Breast epithelium (tissue), 3 donors: ENCODE results near the gene YJEFN3.

Experiments
- POLR2AphosphoS5 ChIP-seq, 3 donors: sonication (generic); formaldehyde crosslinking; IDR thresholded peaks; one replicate each; pipeline ENCODE4 v1.6.1; 2017; ENCODE audit warnings: antibody characterized with exemption in 3 of 3
- TF ChIP-seq, protein P1 (sequence below), 3 donors: fragments of 450-650 bp; IDR thresholded peaks; one replicate each; pipeline ENCODE4 v1.5.1; 2016 to 2017; ENCODE audit warnings: antibody characterized with exemption in 3 of 3, mild to moderate bottlenecking in 3 of 3, moderate library complexity in 3 of 3

DNA sequence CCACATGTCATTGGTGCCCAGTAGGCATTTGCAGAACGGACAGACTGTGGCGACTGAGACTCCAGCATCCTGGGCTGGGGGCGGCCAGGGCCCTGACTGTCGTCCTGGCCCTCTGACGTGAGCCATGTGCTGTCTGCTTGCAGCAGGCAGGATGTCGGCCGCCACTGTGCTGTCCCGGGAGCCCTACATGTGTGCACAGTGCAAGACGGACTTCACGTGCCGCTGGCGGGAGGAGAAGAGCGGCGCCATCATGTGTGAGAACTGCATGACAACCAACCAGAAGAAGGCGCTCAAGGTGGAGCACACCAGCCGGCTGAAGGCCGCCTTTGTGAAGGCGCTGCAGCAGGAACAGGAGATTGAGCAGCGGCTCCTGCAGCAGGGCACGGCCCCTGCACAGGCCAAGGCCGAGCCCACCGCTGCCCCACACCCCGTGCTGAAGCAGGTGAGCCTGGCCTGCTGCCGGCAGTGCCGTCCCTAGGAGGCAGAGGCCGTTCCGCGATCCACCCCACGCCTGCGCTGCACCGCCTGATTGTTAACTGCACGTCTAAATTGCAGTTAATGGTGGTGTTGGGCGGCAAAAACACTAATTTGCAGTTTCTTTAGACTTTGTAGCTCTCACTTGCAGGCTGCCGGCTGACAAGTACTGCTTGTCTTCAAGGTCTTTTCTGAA, 27.6 kb upstream of the YJEFN3 start:
- TF ChIP-seq, protein P1, sequence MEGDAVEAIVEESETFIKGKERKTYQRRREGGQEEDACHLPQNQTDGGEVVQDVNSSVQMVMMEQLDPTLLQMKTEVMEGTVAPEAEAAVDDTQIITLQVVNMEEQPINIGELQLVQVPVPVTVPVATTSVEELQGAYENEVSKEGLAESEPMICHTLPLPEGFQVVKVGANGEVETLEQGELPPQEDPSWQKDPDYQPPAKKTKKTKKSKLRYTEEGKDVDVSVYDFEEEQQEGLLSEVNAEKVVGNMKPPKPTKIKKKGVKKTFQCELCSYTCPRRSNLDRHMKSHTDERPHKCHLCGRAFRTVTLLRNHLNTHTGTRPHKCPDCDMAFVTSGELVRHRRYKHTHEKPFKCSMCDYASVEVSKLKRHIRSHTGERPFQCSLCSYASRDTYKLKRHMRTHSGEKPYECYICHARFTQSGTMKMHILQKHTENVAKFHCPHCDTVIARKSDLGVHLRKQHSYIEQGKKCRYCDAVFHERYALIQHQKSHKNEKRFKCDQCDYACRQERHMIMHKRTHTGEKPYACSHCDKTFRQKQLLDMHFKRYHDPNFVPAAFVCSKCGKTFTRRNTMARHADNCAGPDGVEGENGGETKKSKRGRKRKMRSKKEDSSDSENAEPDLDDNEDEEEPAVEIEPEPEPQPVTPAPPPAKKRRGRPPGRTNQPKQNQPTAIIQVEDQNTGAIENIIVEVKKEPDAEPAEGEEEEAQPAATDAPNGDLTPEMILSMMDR (IDR thresholded peaks at IDR 0.05): no peak
- TF ChIP-seq POLR2AphosphoS5 (IDR thresholded peaks at IDR 0.05): no peak
